ENCODE results near the gene OVCH1.
"Not testable (repeated sequence)": the region's sequence is repeated elsewhere in the genome, so short reads cannot be mapped to it uniquely, and the experiment has no call there.

The OVCH1 gene

DNA sequence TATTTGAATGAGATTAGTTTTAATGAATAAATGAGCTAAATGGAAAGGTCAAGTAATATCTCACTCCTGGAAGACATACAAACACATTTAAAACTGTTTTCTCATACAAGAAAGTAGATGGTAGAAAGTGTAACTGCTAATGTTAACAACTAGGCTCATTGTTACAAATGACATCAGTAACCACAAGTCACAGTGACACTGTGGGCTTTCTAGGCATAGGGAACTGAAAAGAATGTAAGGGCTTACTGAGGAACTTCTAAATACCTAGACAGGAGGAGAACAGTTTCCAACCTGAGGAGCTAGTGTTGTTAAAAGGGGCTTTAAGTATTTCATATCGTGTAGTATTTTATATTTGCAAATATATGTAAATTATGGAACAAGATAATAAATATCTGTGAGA is 99.0 kb downstream of the OVCH1 start:
- DNase-seq, result no peak

- no peak for DNase-seq
These were observed 100.7 kb downstream of the OVCH1 start for GRCh38 chr12:29396774-29397173.

GRCh38 chr12:29395356-29395755 is 102.1 kb downstream of the OVCH1 start:
- DNase-seq, result no peak

DNA sequence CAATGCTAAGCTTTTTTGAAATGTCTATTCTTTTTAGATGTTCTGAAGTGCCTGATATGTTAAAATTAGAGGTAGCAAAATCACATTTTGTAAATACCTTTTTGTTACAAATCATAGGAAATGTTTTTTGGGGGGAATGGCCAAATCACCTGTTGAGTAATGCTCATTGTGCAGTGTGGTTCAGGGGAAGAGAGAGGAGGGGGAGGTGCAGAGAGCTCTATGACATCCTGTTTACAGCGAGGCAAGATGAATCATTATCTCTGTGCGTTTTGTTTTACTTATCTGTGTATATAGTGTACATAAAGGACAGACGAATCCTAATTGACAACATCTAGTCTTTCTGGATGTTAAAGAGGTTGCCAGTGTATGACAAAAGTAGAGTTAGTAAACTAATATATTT is 107.1 kb downstream of the OVCH1 start:
- peak; percentile 73 for DNase-seq

DNA sequence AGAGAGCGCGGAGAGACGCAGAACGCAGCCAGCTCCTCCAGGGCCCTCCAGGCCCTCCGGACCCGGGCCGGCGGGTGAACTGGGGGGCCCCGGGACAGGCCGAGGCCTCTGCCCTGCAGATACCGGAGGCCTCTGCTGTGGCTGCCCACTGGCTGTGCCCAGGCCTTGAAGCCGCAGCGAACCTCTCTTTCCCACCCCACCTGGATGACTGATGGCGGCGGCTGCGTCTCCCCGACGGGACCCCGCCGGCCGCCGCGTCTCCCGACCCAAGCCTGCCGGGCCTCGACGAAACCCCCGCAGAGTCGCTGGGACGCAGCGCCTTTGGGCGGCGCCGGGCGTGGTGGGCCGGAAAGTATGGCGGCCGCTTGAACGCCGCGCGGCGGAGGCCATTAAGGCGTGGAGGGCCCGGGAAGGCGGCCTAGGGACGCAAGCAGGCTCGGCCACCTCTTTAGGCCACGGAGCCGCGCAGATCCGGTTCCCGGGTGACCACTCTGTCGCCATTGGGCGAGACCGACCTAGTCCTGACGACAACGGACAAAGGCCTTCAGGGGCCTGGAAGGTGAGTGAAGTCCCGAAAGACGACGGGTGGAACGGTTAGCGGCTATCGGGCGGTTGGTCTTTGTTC is 108.1 kb downstream of the OVCH1 start:
- peak; percentile 13 for DNase-seq

- not testable (repeated sequence) for DNase-seq
These were observed 111.3 kb downstream of the OVCH1 start for GRCh38 chr12:29386084-29386680.

DNA sequence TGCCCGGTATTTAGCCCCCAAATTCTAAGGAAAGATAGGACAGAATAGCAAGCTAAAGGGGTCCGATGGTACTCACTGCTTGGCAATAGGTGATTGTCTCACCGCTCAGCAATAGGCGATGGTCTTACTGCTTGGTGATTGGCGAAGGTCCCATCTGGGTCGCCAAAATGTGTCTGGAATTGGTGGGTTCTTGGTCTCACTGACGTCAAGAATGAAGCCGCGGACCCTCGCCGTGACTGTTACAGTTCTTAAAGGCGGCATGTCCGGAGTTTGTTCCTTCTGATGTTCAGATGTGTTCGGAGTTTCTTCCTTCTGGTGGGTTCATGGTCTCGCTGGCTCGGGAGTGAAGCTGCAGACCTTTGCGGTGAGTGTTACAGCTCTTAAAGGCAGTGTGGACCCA is 112.3 kb downstream of the OVCH1 start:
- DNase-seq, result not testable (repeated sequence)

DNA sequence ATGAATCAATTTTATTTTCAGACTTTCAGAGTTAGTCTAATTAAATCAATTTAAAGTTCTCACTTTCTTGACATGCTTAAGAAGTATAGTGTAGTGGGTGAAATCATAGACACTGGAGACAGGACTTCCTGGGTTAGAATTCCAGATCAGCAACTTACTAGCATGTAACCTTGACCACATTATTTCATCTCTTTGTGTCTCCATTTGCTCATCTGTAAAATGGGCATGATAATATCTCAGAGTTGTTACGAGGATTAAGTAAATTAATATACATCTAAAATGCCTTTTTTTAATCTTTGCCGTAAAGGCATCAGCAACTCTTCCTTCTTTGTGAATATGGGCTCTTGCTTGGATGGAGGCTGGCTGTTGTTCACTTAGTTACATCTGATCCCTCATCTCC is 115.2 kb downstream of the OVCH1 start:
- no peak for DNase-seq

DNA sequence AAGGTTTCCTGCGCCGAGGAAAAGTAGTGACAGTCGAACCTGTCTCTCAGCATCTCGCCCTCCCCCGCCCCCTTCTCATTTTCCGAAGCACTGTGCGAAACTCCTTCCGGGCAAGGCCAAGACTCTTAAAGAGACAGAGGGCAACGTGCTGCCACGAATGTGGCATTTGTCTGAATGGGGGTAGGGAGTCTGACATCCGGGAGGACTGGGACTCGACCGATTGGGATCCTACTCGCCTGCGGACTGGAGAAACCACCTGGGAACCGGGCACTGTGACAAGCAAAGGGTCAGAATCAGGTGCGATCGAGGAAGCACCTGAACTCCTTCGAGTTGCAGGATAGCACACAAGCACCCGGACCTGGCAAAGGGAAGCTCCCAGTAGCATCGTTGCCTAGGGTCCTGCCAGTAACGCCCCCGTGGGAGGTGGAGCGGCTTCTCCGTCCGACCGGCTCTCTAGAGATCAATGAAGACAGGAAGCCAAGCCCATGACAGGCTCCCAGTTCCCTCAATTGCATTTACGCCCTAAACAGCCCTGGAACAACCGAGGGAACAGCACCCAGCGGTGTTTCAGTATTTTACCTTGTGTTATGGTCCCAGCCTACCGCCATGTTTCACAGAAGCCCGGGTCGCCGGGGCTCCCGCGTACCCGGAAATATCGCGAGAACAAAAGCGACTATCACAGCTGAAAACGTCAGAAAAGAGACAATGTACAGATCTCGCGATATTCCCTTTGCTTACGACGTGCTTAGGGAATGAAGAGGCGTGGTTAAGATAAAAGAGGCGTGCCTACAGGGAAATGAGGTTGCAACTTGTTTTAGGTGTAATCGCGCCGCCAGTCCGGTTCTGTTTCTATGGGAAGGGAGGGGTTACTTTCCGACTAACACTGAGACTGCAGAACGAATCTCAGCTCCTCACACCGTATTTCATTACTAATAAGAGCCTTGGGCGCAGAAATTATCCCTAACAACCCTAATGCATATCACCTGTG is 116.7 kb downstream of the OVCH1 start, which contains the start of gene ERGIC2:
Gene ERGIC2, minus strand, starts transcription at position 637 of the 988 bp plus-strand sequence. CDS start 9,539 bp downstream, outside the sequence.
- DNase-seq, result peak; percentile 90
